GM12872 (cell line): Measurements from ENCODE around the gene CCM2L.

Experiments
- TF ChIP-seq, protein P1 (sequence below): IDR thresholded peaks from 3 replicates; pipeline ENCODE4 v1.5.1; 2011; ENCODE audit warnings: low read depth, mild to moderate bottlenecking, low read length, moderate library complexity; ENCODE audit not compliant: insufficient read depth

The CCM2L gene

DNA sequence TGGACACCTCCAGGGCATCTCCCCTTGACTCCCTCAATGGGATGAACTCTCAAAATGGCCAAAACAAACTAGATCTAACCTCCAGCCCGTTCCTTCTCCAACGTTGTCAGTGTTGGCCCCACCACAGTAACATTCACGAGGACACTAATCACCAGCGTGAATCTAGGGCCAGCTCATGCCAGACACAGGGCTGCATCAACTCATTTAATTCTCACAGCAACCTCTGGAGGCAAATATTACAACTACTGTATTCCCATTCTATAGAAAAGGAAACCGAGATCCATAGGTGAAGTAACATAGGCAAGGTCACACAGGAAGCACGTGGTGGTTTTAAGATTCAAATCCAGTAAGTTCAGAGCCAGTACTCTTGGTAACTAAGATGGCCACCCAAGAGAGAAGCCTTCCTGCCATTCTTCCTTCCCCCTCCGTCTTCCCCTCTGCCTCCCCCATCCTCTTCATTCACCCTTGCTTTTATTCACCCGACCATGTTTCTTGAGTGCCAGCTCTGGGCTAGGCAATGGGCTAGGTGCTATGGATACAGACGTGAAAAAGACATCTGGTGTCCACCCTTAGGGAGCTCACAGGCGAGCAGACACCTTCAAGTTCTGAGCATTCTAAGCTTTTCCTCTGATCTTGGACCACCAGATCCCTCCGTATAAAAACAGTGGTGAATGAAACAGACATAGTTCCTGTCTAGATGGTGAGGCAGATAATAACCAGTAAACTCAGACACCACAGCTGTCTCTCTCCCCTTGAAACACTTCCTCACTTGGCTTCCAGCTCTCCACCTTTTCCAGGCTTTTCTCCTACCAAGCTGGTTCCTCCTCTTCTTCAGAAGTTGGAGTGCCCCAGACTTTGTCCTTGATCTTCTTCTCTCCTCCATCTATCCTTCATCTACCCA is 9.6 kb downstream of the CCM2L start:
- TF ChIP-seq, protein P1, sequence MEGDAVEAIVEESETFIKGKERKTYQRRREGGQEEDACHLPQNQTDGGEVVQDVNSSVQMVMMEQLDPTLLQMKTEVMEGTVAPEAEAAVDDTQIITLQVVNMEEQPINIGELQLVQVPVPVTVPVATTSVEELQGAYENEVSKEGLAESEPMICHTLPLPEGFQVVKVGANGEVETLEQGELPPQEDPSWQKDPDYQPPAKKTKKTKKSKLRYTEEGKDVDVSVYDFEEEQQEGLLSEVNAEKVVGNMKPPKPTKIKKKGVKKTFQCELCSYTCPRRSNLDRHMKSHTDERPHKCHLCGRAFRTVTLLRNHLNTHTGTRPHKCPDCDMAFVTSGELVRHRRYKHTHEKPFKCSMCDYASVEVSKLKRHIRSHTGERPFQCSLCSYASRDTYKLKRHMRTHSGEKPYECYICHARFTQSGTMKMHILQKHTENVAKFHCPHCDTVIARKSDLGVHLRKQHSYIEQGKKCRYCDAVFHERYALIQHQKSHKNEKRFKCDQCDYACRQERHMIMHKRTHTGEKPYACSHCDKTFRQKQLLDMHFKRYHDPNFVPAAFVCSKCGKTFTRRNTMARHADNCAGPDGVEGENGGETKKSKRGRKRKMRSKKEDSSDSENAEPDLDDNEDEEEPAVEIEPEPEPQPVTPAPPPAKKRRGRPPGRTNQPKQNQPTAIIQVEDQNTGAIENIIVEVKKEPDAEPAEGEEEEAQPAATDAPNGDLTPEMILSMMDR, result no peak

DNA sequence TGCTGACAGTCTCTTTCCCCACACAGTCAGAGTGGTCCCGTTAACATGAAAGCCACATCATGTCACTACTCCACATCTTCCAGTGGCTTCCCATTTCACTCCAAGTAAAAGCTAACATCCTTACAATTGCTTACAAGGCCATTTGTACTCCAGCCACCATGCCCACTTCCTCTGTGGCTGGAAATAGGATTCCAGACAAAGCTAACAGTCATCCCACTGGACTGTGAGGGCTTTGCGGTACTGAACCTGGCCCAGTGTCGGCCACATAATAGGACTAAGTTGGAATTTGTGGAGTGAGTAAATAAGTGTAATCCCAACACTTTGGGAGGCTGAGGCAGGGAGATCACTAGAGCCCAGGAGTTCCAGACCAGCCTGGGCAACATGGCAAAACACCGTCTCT is 10.9 kb downstream of the CCM2L start:
- TF ChIP-seq, protein P1, result no peak

DNA sequence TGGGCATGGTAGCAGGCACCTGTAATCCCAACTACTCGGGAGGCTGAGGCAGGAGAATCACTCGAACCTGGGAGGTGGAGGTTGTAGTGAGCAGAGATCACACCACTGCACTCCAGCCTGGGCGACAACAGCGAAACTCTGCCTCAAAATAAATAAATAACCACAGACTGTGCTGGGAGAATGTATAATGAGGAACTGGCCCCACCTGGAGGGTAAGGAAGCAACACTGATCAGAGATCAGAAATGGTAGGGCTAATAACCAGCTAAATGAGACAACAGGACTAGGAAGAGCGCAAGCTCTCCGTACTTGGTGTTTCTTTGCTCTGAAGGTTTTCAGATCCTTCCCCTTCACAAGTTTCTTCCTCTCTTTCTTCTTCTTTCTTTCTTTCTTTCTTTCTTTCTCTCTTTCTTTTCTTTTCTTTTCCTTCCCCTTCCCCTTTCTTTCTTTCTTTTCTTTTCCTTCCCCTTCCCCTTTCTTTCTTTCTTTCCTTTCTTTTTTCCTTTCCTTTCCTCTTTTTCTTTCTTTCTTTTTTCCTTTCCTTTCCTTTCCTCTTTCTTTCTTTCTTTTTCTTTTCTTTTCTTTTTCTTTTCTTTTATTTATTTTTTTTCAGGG is 14.6 kb downstream of the CCM2L start:
- TF ChIP-seq, protein P1, result no peak

DNA sequence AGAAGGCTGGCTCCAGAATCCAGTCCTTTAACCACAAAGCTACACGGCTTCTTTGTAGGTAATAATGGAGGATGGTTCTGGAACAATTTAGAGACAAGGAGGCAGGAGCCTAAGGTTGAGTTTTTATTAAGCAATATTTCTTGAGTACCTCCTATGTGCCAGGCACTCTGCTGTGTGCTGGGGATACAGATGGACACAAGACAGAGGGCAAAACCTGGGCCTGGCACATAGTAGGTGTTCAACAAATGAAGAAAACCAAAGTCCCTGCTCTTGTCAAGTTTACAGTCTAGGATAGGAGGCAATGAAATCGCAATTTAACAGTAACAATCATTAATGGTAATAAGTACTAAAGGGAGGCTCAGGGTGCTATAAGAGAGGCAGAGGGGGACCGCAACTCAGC is 17.4 kb downstream of the CCM2L start:
- TF ChIP-seq, protein P1, result no peak

DNA sequence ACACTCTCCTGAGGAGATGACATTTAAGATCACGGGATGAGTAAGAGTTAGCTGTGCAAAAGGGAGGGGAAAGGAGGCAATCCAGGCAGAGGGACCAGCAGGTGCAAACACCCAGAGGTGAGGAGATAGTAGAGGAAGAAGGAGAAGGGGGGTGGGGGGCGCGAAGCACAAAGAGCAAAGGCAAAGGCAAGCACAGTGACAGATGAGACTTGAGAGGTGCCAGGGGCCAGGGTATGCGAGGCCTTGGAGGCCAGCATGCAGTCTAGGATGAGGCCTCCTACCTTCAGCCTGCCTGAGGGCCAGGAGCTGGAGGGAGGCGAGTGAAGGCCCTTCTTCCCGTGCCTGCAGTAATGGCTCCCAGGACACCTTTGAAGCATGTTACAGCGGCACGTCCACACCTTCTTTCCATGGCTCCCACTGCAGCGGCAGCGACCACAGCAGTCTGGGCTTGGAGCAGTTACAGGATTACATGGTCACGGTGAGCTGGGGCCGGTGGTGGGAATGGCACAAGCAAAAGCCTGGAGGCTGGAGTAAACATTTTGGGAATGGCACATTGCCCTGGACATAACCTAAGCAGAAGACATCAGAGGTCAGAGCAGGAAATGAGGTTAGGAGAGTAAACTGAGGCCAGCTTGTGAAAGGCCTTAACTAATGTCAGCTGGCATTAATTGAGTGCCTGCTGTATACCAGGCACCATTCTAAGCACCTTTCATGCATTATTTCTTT is 18.6 kb downstream of the CCM2L start:
- TF ChIP-seq, protein P1, result no peak

DNA sequence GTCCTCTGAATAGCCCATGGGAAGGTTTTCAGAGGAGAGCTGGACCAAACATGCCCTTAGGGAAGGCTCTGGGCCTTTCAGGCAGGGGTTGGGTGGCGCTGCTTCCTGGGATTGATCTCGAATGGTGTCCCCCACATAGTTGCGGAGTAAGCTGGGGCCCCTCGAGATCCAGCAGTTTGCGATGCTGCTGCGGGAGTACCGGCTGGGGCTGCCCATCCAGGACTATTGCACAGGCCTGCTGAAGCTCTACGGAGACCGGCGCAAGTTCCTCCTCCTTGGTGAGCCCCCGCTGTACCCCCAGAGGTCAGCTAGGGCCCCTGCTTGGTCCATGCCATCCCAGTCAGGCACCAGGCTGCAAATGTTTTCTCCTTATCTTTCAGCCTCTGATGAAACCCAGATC is 19.3 kb downstream of the CCM2L start:
- TF ChIP-seq, protein P1, result no peak
